Heart left ventricle (tissue), 16 donors: Measurements from ENCODE around the gene TMEM62. TPM values are rescaled to one million over a fixed set of nuclear protein-coding genes. Genes with fewer than 3 reads are reported as not detected.
A peak's percentile ranks its signal among the peaks of the same experiment; 100 is the strongest.

Experiments
- ATAC-seq, 4 donors: fragments of 200-7000 bp; cut with Tn5 transposase; one replicate each; pipeline ENCODE4 v1.9.1; 2020 to 2022; ENCODE audit warnings: moderate library complexity in 4 of 4, mild to moderate bottlenecking in 3 of 4, moderate number of reproducible peaks in 1 of 4
- DNase-seq, 5 donors: peaks; one replicate each; pipeline ENCODE4 v3.0.0-alpha.2; 2020
- H3K27ac ChIP-seq, 12 donors: fragments of 200-600 bp; sonication (generic) in 4 of 12; one replicate each; pipeline versions ENCODE4 v1.5.0 to v1.8.0; 2016 to 2022; ENCODE audit warnings: mild to moderate bottlenecking in 2 of 12
- H3K27me3 ChIP-seq, 9 donors: fragments of 200-600 bp; sonication (generic) in 2 of 9; one replicate each; pipeline versions ENCODE4 v1.5.1 to v1.8.0; 2016 to 2022; ENCODE audit warnings: mild to moderate bottlenecking in 3 of 9
- H3K36me3 ChIP-seq, 9 donors: fragments of 200-600 bp; sonication (generic) in 2 of 9; one replicate each; pipeline versions ENCODE4 v1.5.0 to v1.8.0; 2018 to 2022; ENCODE audit warnings: mild to moderate bottlenecking in 2 of 9
- H3K4me1 ChIP-seq, 12 donors: fragments of 200-600 bp; sonication (generic) in 4 of 12; one replicate each; pipeline versions ENCODE4 v1.5.0 to v1.8.0; 2016 to 2022; ENCODE audit warnings: mild to moderate bottlenecking in 3 of 12
- H3K4me3 ChIP-seq, 12 donors: fragments of 200-600 bp; sonication (generic) in 4 of 12; one replicate each; pipeline versions ENCODE4 v1.5.0 to v1.8.0; 2017 to 2022; ENCODE audit warnings: mild to moderate bottlenecking in 9 of 12, moderate library complexity in 4 of 12
- H3K9me3 ChIP-seq, 12 donors: fragments of 200-600 bp; sonication (generic) in 4 of 12; one replicate each; pipeline versions ENCODE4 v1.5.0 to v1.8.0; 2016 to 2022; ENCODE audit warnings: mild to moderate bottlenecking in 1 of 12
- CTCF ChIP-seq, 12 donors: fragments of 200-600 bp; sonication (generic) in 4 of 12; IDR thresholded peaks; one replicate each; pipeline versions ENCODE4 v1.5.0 to v1.8.0; 2018 to 2022; ENCODE audit warnings: antibody characterized with exemption in 12 of 12, mild to moderate bottlenecking in 5 of 12
- POLR2A ChIP-seq, 2 donors: fragments of 450-650 bp; IDR thresholded peaks; one replicate each; pipeline ENCODE4 v1.6.1; 2017; ENCODE audit warnings: antibody characterized with exemption in 2 of 2, mild to moderate bottlenecking in 2 of 2, moderate library complexity in 2 of 2
- WGBS, 4 donors: extraction: QIAGEN DNeasy Blood & Tissue Kit in 2 of 4; methylation state at CpG; one replicate each; pipeline versions ENCODE4 v1.1.5 to v1.1.7; 2013 to 2018; 5-methylcytosine and 5-hydroxymethylcytosine counted together
- intact Hi-C, 10 donors: fragments of 100-400 bp; cut with DNase I; formaldehyde crosslinking; loops; one replicate each; pipeline versions ENCODE4 v1.11.1 to v1.14.2; 2022
- polyA plus RNA-seq, 2 donors: library from polyadenylated mRNA; stranded (reverse); fragments of 200-250 nt; gene quantifications; one replicate each; pipeline ENCODE4 v1.2.3, GENCODE V29; 2013
- total RNA-seq, 9 donors: library from RNA; depleted of rRNA in 2 of 9; stranded (reverse); fragments of >200 nt in 2 of 9; fragmentation: NEBNext Ultra II Directional in 3 of 9; extraction: Animal tissue kit (Norgen Biotek cat#: 25700) in 3 of 9; gene quantifications; one replicate each; pipeline versions ENCODE4 v1.1.0 to v1.2.4, GENCODE V29; 2016 to 2023
- donor health status: ischemic (EF 13 %, LVEDD 7.1; RV severe dilation, severe dysfunction).
- donor health status: healthy with polysubstance abuse.
- donor health status: DM: no; HTN: yes; CAD: no.
- donor health status: DM: no; HTN: no; CAD: no.
- donor health status: ischemic (EF 25% LVEDD 6.9; RV normal size, moderate dysfunction).
- donor health status: ischemic (EF 25% LVEDD 5.7; RV mildly dilated, moderate dysfunction).
- donor health status: healthy.
- donor health status: DM: yes; HTN: yes; CAD: no.
- donor health status: ischemic (EF 35%, LVEDD 5.7; RV mildly dilated, moderate dysfunction).
- donor health status: nonischemic (EF 11% LVEDD 7.7; RV severe dilation, severe dysfunction).
- donor health status: DM: yes; HTN: yes; CAD: no.
- donor health status: PGD.
- donor health status: ischemic (EF 29% LVEDD 5.4; RV normal size, mild dysfunction).
- donor health status: nonischemic (EF 23%, LVEDD 6.1; RV moderate dilation, normal function).

The TMEM62 gene
- total and polyA plus RNA-seq, 11 donors = 8.2 to 18.5 (median 12.8) TPM

- ATAC-seq (no peak), DNase-seq (no peak)
- no peak for TF ChIP-seq POLR2A (IDR thresholded peaks at IDR 0.05)
- no peak for TF ChIP-seq CTCF (IDR thresholded peaks at IDR 0.05)
- peaks cover 0 to 48% (median 21%) of the 10 kb centered on the region in 12 donors for H3K4me1 ChIP-seq
- no peaks in the 10 kb centered on the region for H3K9me3 ChIP-seq
- H3K4me3 ChIP-seq = peak overlapping the region; percentile 63 to 90 (median 80)
- 23 to 27% (median 23%) methylated on average over 7 of the region's 7 CpGs for WGBS, 4 donors
- H3K27me3 ChIP-seq = no peaks in the 10 kb centered on the region
- peak overlapping the region; percentile 62 to 98 (median 91) for H3K27ac ChIP-seq
- peaks cover 0 to 6% (median 0%) of the 10 kb centered on the region in 9 donors for H3K36me3 ChIP-seq
- intact Hi-C loops = loop anchor here in 5 of 10 donors (1.0 to 2.0 kb wide), 3 partner anchors 16 to 27 kb away; partner anchors contain the start of gene TMEM62 (in 2 of the 5)
Observed at GRCh38 chr15:43106486-43106829, 26.9 kb upstream of the TMEM62 start.

- H3K27me3 ChIP-seq = no peaks in the 10 kb centered on the region
- H3K36me3 ChIP-seq = peaks cover 0 to 6% (median 0%) of the 10 kb centered on the region in 9 donors
- peaks cover 0 to 47% (median 21%) of the 10 kb centered on the region in 12 donors for H3K4me1 ChIP-seq
- intact Hi-C loops = loop anchor here in 4 of 10 donors (2.0 kb wide), 2 partner anchors 15 to 25 kb away; partner anchors contain the start of gene TMEM62 (in 1 of the 4)
- no peak for DNase-seq
- H3K27ac ChIP-seq = peak overlapping the region in 1 of 12 donors; percentile 28
- ATAC-seq = no peak
- TF ChIP-seq POLR2A (IDR thresholded peaks at IDR 0.05) (no peak), CTCF (IDR thresholded peaks at IDR 0.05) (no peak)
- no peaks in the 10 kb centered on the region for H3K9me3 ChIP-seq
- no peak overlapping the region for H3K4me3 ChIP-seq
- 86 to 100% (median 97%) methylated on average over 1 of the region's 1 CpG for WGBS, 4 donors
Observed at GRCh38 chr15:43107751-43108150, 25.6 kb upstream of the TMEM62 start.

- WGBS, 4 donors = 61 to 74% (median 69%) methylated on average over 3 of the region's 3 CpGs
- Histone ChIP-seq H3K4me3 (no peak overlapping the region), H3K36me3 (no peaks in the 10 kb centered on the region), H3K27me3 (no peaks in the 10 kb centered on the region), H3K9me3 (no peaks in the 10 kb centered on the region), H3K27ac (no peak overlapping the region), H3K4me1 (peaks cover 0 to 19% (median 5%) of the 10 kb centered on the region in 12 donors)
- TF ChIP-seq POLR2A (IDR thresholded peaks at IDR 0.05) = no peak
- DNase-seq (no peak), ATAC-seq (no peak)
- intact Hi-C loops = no loop called here
Observed at GRCh38 chr15:43111354-43111753, 22.0 kb upstream of the TMEM62 start.

GRCh38 chr15:43118286-43118685, 15.1 kb upstream of the TMEM62 start:
- peaks cover 0 to 11% (median 0%) of the 10 kb centered on the region in 12 donors for H3K4me1 ChIP-seq
- intact Hi-C loops = no loop called here
- no peaks in the 10 kb centered on the region for H3K9me3 ChIP-seq
- DNase-seq (no peak), ATAC-seq (no peak)
- TF ChIP-seq CTCF (IDR thresholded peaks at IDR 0.05) (no peak), POLR2A (IDR thresholded peaks at IDR 0.05) (no peak)
- WGBS, 4 donors = 67% methylated on average over 1 of the region's 1 CpG
- H3K36me3 ChIP-seq = no peaks in the 10 kb centered on the region
- peak overlapping the region in 1 of 12 donors; percentile 7 for H3K27ac ChIP-seq
- no peaks in the 10 kb centered on the region for H3K27me3 ChIP-seq
- H3K4me3 ChIP-seq = no peak overlapping the region

GRCh38 chr15:43118829-43119228, 14.6 kb upstream of the TMEM62 start:
- no peaks in the 10 kb centered on the region for H3K36me3 ChIP-seq
- 86 to 92% (median 91%) methylated on average over 2 of the region's 2 CpGs for WGBS, 4 donors
- no peak overlapping the region for H3K4me3 ChIP-seq
- H3K27ac ChIP-seq = peak overlapping the region in 1 of 12 donors; percentile 7
- H3K27me3 ChIP-seq = no peaks in the 10 kb centered on the region
- intact Hi-C loops = no loop called here
- TF ChIP-seq CTCF (IDR thresholded peaks at IDR 0.05) = no peak
- no peak for TF ChIP-seq POLR2A (IDR thresholded peaks at IDR 0.05)
- H3K4me1 ChIP-seq = peaks cover 0 to 11% (median 0%) of the 10 kb centered on the region in 12 donors
- H3K9me3 ChIP-seq = no peaks in the 10 kb centered on the region
- ATAC-seq = no peak
- DNase-seq = no peak
